ENCODE measurements around the gene HDLBP. TPM values are rescaled to one million over a fixed set of nuclear protein-coding genes. Genes with fewer than 3 reads are reported as not detected.

Gene HDLBP
- total RNA-seq, 1 donor = 121 TPM

DNA sequence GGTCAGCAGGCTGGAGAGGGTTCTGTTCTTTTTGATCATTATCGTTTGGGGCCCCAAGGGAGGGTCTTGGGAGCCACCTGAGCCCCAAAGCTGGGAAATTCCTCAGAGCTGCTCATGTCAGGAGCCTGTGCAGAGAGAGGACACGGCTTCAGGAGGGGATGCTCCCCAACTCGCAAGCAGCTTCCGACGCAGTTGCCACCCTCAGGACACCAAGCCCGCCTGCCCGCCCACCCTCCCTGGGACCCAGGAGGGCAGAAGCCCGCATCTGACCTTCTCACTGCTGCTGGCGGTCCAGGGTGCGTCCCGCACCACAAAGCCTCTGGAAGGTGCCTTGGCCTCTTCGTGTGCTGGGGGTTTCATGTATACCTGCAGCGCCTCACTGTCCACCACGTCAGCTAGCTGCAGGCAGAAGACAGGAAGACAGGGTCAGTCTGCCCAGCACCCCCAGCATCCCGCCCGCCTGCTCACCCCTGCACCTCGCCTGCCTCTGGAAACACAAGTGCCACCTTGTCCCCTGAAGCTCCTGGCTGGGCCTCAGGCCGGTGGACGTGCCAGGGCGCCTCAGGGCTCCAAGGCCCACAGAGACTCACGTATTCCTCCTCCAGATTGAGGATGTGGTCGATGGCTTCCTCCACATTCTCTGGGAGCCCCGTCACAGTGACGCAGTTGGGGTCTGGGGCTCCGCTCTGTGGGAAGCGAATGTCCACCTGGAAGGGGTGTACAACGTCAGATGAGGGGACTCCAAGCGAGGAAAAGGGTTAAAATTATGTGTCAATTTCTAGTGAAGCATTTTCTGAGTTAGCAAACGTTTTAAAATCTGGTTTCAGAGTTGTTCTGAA lies 85.7 kb downstream of the HDLBP start:
- H3K4me3 ChIP-seq (ENCODE audit: low read length) = no peak overlapping the region
- H3K27me3 ChIP-seq (ENCODE audit: insufficient read depth, low read length) = no peaks in the 10 kb centered on the region
- no peaks in the 10 kb centered on the region for H3K4me1 ChIP-seq (ENCODE audit: insufficient read depth, low read length)
- no peaks in the 10 kb centered on the region for H3K9me3 ChIP-seq (ENCODE audit: low read depth, low read length)

DNA sequence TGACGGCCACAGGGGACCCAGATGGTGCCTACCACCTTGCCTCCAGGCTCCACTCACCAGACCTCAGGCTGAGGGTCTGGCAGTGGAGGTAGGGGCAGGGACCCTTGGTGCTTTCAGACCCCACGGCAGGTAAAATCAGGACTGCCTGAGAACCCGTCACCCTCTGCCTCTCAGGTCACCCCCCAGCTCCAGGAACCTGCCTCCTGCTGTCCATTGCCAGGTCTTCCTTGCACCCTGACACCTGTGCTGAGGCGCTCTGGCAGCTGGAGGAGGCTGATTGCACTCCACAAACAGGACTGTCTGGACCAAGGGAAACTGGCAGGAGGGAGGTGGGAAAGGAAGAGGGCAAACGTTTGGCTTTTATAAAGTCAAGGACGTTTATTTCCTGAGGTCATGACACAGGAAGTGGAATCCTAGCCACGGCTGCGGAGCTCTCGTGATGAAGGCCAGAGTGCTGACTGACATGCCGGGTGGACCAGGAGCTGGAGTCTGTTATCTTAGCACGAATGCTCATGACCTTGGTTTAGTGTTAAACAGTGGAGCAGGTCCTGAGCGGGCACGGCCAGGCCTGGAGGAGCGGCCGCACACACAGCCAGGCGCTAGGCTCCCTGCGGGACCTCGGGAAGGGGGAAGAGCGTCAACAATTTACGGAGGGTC lies 86.5 kb downstream of the HDLBP start:
- no peaks in the 10 kb centered on the region for H3K4me1 ChIP-seq (ENCODE audit: insufficient read depth, low read length)
- no peaks in the 10 kb centered on the region for H3K9me3 ChIP-seq (ENCODE audit: low read depth, low read length)
- H3K27me3 ChIP-seq (ENCODE audit: insufficient read depth, low read length) = no peaks in the 10 kb centered on the region
- H3K4me3 ChIP-seq (ENCODE audit: low read length) = no peak overlapping the region

- Histone ChIP-seq H3K4me1 (ENCODE audit: insufficient read depth, low read length) (no peaks in the 10 kb centered on the region), H3K4me3 (ENCODE audit: low read length) (no peak overlapping the region), H3K9me3 (ENCODE audit: low read depth, low read length) (no peaks in the 10 kb centered on the region), H3K27me3 (ENCODE audit: insufficient read depth, low read length) (no peaks in the 10 kb centered on the region)
Observed at GRCh38 chr2:241228081-241228859, 87.2 kb downstream of the HDLBP start.

DNA sequence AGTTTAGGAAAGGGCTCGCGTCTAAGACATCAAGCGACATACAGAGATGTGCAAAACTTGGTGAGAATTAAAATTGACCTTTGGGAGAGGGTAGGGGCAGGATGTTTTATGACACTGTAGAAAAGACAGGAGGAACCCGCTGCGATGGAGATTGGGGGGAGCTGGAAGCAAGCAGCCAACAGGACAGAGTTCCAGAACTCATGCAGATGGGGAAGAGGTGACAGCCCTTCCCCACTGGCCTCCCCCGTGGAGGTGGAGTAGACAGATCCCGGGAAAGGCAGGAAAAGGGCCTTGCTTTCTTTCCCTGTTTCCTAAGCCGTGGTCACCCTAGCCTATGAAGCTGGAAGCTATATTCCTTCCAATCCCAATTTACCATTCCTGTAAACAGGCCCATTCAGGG lies 87.9 kb downstream of the HDLBP start:
- H3K27me3 ChIP-seq (ENCODE audit: insufficient read depth, low read length) = no peaks in the 10 kb centered on the region
- H3K9me3 ChIP-seq (ENCODE audit: low read depth, low read length) = no peaks in the 10 kb centered on the region
- H3K4me3 ChIP-seq (ENCODE audit: low read length) = no peak overlapping the region
- H3K4me1 ChIP-seq (ENCODE audit: insufficient read depth, low read length) = no peaks in the 10 kb centered on the region

GRCh38 chr2:241226723-241227572 lies 88.5 kb downstream of the HDLBP start:
- H3K27me3 ChIP-seq (ENCODE audit: insufficient read depth, low read length) = no peaks in the 10 kb centered on the region
- no peaks in the 10 kb centered on the region for H3K4me1 ChIP-seq (ENCODE audit: insufficient read depth, low read length)
- no peaks in the 10 kb centered on the region for H3K9me3 ChIP-seq (ENCODE audit: low read depth, low read length)
- no peak overlapping the region for H3K4me3 ChIP-seq (ENCODE audit: low read length)

- Histone ChIP-seq H3K4me3 (ENCODE audit: low read length) (no peak overlapping the region), H3K27me3 (ENCODE audit: insufficient read depth, low read length) (no peaks in the 10 kb centered on the region), H3K4me1 (ENCODE audit: insufficient read depth, low read length) (no peaks in the 10 kb centered on the region), H3K9me3 (ENCODE audit: low read depth, low read length) (no peaks in the 10 kb centered on the region)
Observed at GRCh38 chr2:241225983-241226382, 89.5 kb downstream of the HDLBP start.

- Histone ChIP-seq H3K9me3 (ENCODE audit: low read depth, low read length) (no peaks in the 10 kb centered on the region), H3K4me1 (ENCODE audit: insufficient read depth, low read length) (no peaks in the 10 kb centered on the region), H3K4me3 (ENCODE audit: low read length) (no peak overlapping the region), H3K27me3 (ENCODE audit: insufficient read depth, low read length) (no peaks in the 10 kb centered on the region)
Observed at GRCh38 chr2:241225545-241225944, 89.9 kb downstream of the HDLBP start.

GRCh38 chr2:241224851-241225438 lies 90.5 kb downstream of the HDLBP start:
- Histone ChIP-seq H3K4me3 (ENCODE audit: low read length) (no peak overlapping the region), H3K4me1 (ENCODE audit: insufficient read depth, low read length) (no peaks in the 10 kb centered on the region), H3K27me3 (ENCODE audit: insufficient read depth, low read length) (no peaks in the 10 kb centered on the region), H3K9me3 (ENCODE audit: low read depth, low read length) (no peaks in the 10 kb centered on the region)

- Histone ChIP-seq H3K4me1 (ENCODE audit: insufficient read depth, low read length) (no peaks in the 10 kb centered on the region), H3K4me3 (ENCODE audit: low read length) (no peak overlapping the region), H3K27me3 (ENCODE audit: insufficient read depth, low read length) (peaks cover 5% of the 10 kb centered on the region), H3K9me3 (ENCODE audit: low read depth, low read length) (no peaks in the 10 kb centered on the region)
Observed at GRCh38 chr2:241224018-241224850, 91.2 kb downstream of the HDLBP start.

GRCh38 chr2:241223211-241224017 lies 92.1 kb downstream of the HDLBP start:
- Histone ChIP-seq H3K27me3 (ENCODE audit: insufficient read depth, low read length) (peaks cover 12% of the 10 kb centered on the region), H3K4me3 (ENCODE audit: low read length) (no peak overlapping the region), H3K9me3 (ENCODE audit: low read depth, low read length) (no peaks in the 10 kb centered on the region), H3K4me1 (ENCODE audit: insufficient read depth, low read length) (peaks cover 7% of the 10 kb centered on the region)

GRCh38 chr2:241219856-241220356 lies 95.6 kb downstream of the HDLBP start:
- Histone ChIP-seq H3K4me3 (ENCODE audit: low read length) (no peak overlapping the region), H3K27me3 (ENCODE audit: insufficient read depth, low read length) (peaks cover 12% of the 10 kb centered on the region), H3K4me1 (ENCODE audit: insufficient read depth, low read length) (peaks cover 8% of the 10 kb centered on the region), H3K9me3 (ENCODE audit: low read depth, low read length) (no peaks in the 10 kb centered on the region)

DNA sequence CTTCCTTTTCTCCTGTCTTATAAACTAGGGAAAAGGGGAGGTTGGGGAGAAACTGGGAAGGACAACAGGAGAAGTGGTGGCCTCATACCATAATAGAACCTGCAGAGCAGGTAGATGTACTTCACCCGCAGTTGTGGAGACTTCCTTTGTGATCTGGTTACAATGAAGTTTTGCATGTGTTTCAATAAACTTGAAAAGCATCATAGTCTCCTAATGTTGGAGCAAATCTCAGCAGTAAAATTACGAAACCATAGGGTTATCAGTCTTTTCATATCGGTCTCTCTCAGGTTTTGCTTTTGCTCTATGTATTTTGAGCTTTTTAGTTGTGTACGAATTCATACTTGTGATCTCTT lies 96.5 kb downstream of the HDLBP start:
- peaks cover 12% of the 10 kb centered on the region for H3K27me3 ChIP-seq (ENCODE audit: insufficient read depth, low read length)
- H3K4me1 ChIP-seq (ENCODE audit: insufficient read depth, low read length) = peaks cover 8% of the 10 kb centered on the region
- H3K9me3 ChIP-seq (ENCODE audit: low read depth, low read length) = no peaks in the 10 kb centered on the region
- no peak overlapping the region for H3K4me3 ChIP-seq (ENCODE audit: low read length)
